Measurements from ENCODE around the gene C1orf50.

- no peak for TF ChIP-seq CTCF (IDR thresholded peaks at IDR 0.05; ENCODE audit: borderline replicate concordance, extremely low read depth, low read length, poor library complexity, severe bottlenecking)
- no peak for TF ChIP-seq EZH2 (IDR thresholded peaks at IDR 0.05; ENCODE audit: borderline replicate concordance, low read depth, low read length, severe bottlenecking)
These were observed 18.3 kb upstream of the C1orf50 start for GRCh38 chr1:42748461-42749410.

Measured in DND-41 (cell line).